ENCODE measurements around the gene MUCL3.
"Not testable (repeated sequence)": the region's sequence is repeated elsewhere in the genome, so short reads cannot be mapped to it uniquely, and the experiment has no call there.

Gene MUCL3, protein sequence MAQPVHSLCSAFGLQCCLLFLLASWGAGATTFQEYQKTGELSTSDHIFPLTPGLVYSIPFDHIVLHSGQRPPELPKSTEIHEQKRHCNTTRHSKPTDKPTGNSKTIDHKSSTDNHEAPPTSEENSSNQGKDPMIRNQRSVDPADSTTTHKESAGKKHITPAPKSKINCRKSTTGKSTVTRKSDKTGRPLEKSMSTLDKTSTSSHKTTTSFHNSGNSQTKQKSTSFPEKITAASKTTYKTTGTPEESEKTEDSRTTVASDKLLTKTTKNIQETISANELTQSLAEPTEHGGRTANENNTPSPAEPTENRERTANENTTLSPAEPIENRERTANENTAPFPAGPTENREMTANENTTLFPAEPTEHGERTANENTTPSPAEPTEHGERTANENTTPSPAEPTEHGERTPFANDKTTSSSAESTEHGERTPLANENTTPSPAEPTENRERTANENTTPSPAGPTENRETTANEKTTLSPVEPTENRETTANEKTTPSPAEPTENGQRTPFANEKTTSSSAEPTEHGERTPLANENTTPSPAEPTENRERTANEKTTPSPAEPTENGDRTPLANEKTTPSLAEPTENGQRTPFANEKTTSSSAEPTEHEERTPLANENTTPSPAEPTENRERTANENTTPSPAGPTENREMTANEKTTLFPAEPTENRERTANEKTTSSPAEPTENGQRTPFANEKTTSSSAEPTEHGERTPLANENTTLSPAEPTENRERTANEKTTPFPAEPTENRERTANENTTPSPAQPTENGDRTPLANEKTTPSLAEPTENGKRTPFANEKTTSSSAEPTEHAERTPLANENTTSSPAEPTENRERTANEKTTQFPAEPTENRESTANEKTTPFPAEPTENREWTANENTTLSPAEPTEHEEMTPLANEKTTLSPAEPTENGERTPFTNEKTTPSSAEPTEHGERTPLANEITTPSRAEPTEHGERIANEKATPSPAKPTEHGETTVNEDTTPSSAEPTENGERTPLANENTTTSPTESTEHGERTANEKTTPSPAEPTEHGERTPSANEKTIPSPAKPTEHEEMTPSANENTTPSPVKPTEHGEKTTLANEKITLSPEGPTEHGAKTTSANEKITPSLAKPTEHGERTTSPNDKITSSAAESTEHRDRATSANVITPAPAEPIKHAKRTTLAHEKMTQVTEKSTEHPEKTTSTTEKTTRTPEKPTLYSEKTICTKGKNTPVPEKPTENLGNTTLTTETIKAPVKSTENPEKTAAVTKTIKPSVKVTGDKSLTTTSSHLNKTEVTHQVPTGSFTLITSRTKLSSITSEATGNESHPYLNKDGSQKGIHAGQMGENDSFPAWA (N-terminal part only)

DNA sequence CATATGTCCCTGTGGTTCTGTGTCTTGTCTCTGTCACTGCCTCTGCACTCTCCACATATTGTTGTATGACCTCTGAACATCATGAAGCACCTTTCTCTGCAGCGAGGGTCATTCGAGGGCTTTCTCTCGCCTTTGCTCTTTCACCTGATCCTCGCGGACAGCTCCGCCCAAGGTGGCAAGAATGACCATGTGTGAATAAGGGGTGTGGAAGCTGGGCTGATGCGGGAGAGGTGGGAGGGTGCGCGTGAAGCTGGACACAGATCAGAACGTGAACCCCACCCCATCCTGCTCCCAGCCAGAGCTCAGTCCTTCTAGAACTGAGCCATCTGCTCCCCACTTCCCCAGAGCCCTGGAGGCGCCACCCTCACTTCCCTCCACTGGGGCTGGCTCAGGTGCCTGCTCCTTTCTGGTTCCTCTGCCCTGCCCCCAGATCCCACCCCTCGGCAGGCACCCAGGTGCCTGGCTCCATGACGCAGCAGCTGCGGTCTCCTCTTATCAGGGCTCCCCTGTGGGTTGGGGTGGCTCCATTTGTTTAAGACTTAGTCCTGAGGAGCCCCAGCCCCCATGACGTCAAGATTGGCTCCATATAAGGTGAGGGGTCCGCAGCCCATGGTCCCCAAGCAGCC is at the start of gene MUCL3:
MUCL3 (plus strand) TSS at position 613 of the 626 bp plus-strand sequence. CDS start 27 bp downstream, outside the sequence.
- no peak for DNase-seq

DNA sequence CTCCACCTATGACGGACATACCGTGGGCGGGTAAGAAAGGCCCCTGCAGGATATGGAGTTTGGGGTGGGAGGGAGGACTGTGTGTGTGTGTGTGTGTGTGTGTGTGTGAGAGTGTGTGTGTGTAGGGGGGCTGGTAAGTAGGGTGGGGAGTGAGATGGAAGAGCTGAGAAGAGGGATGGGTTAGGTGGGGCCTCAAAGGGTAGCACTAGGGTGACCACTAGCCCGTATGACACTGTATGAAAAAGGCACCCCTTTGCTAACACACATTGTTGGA is 49.4 kb upstream of the MUCL3 start:
- DNase-seq: no peak

DNA sequence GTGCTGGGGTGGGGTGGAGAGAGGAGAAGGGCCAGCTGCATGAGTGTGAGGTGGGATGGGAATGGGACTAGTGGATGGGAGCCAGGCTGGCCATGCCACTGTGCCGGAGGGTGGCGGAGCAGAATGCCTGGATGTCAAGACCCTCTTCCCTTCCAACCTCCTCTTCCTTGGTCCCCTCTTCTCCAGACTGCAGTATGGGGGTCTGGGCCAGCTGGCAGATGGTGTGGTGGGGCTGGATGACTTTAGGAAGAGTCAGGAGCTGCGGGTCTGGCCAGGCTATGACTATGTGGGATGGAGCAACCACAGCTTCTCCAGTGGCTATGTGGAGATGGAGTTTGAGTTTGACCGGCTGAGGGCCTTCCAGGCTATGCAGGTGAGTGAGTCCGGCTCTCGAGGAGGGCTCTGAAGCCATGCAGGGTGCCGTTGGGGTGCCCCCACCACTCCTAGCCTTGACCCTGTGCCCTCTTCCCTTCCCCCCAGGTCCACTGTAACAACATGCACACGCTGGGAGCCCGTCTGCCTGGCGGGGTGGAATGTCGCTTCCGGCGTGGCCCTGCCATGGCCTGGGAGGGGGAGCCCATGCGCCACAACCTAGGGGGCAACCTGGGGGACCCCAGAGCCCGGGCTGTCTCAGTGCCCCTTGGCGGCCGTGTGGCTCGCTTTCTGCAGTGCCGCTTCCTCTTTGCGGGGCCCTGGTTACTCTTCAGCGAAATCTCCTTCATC is 48.8 kb upstream of the MUCL3 start:
- no peak for DNase-seq

DNA sequence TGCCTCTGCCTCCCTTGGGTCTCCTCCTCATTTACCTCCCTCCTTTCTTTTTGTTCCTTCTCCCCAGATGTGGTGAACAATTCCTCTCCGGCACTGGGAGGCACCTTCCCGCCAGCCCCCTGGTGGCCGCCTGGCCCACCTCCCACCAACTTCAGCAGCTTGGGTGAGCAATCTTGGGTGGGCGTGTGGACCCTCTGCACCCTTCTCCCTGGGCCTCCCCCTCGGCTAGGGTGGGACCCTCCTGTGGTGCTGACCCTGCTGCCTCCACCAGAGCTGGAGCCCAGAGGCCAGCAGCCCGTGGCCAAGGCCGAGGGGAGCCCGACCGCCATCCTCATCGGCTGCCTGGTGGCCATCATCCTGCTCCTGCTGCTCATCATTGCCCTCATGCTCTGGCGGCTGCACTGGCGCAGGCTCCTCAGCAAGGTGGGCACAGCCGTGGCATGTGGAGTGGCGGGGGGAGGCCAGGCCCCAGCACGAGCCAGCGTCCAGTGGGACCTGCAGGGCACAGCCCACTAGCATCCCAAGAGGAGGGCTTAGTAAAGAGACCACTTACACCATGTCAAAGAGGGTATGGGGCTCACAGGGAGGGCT is 47.7 kb upstream of the MUCL3 start:
- DNase-seq: no peak

DNA sequence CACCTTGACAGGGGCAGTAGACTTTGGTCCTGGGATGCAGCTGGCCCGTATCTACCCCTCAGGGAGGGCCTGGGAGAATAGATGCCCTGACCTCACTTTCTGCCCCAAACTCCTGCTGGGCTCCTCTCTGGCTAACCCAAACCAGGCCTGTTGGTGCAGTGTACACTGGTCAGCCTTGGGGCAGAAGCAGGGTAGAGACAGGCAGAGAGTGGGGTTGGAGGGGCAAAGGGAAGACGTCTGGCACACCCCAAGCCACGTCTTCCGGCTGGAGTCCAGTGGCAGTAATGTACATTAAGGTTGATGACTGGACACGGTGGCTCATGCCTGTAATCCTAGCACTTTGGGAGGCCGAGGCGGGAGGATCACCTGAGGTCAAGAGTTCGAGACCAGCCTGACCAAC is 47.1 kb upstream of the MUCL3 start:
- DNase-seq: no peak

DNA sequence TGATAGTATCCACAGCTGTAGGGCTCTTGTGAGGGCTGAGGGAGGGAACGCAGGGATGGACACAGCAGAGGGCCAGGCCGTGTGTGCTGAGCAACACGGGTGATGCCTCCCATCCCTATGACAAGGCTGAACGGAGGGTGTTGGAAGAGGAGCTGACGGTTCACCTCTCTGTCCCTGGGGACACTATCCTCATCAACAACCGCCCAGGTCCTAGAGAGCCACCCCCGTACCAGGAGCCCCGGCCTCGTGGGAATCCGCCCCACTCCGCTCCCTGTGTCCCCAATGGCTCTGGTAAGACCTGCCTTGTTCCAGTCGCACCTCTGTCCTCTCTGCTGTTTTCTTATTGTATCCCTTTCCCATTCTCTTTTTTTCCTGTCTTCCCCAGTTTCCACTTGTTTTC is 46.4 kb upstream of the MUCL3 start:
- no peak for DNase-seq

DNA sequence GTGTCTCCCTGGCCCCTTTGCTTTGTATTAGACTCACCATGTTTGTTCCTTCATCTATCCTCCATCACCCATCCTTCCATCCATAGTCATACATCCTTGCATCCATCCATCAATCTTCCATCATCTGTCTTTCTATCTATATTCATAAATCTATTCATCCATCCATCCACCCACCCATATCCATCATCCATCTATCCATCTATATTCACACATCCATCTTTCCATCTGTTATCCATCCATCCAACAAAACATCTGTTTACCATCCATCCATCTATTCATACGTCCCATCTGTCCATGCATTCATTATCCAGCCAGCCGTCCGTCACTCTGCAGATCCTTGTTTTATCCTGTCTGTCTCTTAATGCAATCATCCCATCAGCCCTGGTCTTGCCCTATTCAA is 45.8 kb upstream of the MUCL3 start:
- no peak for DNase-seq

DNA sequence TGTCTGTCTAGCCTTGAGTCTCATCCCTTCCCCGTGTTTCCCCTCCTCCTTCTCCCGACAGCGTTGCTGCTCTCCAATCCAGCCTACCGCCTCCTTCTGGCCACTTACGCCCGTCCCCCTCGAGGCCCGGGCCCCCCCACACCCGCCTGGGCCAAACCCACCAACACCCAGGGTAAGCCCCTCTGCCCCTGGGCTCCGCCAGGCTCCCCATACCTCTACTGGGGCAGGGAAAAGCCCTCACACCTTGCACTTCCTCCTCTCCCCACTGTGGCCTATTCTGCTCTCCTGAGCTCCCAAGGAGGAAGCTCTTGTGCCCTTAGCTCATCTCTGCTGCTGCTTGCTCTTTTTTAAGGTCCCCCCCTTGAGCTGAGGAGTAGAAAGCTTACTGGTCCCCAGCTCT is 45.4 kb upstream of the MUCL3 start:
- DNase-seq: no peak

DNA sequence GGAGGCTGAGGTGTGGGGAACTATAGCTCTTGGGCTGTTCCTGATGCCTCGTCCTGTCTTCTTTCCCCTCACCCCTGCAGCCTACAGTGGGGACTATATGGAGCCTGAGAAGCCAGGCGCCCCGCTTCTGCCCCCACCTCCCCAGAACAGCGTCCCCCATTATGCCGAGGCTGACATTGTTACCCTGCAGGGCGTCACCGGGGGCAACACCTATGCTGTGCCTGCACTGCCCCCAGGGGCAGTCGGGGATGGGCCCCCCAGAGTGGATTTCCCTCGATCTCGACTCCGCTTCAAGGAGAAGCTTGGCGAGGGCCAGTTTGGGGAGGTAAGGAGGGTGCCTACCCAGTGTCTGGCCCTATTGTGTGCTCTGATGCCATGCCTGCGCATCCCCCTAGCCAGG is 44.2 kb upstream of the MUCL3 start:
- no peak for DNase-seq

DNA sequence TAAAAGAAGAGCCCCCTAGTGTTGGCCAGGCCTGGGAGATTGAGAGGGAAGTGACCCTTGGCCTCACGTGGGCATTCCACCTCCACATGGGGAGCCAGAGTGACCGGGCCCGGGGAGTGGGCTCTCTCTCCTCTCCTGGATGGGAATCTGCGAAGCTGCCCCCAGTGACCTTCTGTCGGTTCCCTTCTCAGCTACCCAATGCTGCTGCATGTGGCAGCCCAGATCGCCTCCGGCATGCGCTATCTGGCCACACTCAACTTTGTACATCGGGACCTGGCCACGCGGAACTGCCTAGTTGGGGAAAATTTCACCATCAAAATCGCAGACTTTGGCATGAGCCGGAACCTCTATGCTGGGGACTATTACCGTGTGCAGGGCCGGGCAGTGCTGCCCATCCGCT is 42.9 kb upstream of the MUCL3 start:
- no peak for DNase-seq

DNA sequence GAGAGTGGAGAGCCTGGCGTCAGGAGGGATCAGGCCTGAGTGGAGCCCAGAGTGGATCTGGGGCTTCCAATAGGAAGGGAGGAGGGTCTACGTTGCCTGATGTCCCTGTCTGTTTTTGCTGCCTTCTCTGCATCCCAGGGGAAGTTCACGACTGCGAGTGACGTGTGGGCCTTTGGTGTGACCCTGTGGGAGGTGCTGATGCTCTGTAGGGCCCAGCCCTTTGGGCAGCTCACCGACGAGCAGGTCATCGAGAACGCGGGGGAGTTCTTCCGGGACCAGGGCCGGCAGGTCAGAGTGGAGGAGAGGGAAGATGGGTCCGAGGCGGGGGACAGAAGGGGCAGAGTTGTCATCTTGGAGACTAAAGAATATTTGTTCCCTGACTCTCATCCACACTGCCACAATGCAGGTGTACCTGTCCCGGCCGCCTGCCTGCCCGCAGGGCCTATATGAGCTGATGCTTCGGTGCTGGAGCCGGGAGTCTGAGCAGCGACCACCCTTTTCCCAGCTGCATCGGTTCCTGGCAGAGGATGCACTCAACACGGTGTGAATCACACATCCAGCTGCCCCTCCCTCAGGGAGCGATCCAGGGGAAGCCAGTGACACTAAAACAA is 41.9 kb upstream of the MUCL3 start:
- DNase-seq: no peak

DNA sequence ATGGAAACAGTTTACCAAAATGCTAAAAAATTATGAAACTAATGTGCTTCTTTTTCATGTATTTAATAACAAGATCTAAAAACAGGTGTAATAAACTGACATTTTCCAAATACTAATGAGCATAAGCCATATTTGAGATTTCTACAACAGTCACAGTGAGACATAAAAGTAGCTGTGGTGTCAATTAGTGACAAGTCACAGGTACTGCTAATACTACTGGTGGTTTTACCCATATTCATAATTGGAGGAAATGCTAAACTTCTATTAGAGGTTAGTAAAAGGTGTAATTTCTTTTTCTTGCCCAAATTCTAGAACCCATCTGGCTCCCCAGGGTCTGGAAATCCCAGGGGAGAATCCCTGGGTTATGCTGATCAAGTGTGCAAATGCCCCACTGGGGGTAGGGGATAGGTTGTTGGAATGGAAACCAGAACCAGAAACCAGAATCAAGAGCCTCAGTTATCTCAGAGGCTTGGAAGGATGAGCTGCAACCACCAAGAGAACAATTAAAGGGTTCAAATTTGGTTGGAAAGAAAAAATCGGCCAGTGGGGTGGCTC is 39.8 kb upstream of the MUCL3 start:
- no peak for DNase-seq

DNA sequence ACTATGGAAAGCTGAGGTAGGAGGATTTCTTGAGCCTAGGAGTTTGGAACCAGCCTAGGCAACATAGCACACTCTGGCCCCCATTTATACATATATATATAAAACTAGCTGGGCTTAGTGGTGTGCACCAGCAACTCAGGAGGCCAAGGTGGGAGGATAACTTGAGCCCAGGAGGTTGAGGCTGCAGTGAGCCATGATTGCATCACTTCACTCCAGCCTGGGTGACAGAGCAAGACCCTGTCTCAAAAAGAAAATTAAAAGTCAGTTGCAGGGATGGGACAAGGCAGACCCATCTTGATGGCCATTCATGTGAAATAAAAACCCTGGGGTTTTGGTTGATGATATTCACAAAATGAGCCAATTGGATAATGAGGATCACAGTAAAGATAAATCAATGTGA is 39.3 kb upstream of the MUCL3 start:
- no peak for DNase-seq

DNA sequence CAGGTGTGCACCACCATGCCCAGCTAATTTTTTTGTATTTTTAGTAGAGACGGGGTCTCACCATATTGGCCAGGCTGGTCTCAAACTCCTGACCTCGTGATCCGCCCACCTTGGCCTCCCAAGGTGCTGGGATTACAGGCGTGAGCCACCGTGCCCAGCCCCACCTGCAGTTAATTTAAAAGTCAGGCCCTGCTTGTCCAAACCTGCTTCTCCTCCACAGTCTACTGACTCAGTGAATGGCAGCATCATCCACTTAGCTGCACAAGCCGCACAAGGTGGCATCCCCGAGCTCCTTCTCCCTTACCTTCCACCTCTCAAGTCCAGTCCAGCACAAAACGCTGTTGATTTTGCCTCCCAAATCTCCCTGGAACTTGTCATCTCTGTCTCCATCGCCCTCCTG is 38.6 kb upstream of the MUCL3 start:
- DNase-seq: not testable (repeated sequence)

DNA sequence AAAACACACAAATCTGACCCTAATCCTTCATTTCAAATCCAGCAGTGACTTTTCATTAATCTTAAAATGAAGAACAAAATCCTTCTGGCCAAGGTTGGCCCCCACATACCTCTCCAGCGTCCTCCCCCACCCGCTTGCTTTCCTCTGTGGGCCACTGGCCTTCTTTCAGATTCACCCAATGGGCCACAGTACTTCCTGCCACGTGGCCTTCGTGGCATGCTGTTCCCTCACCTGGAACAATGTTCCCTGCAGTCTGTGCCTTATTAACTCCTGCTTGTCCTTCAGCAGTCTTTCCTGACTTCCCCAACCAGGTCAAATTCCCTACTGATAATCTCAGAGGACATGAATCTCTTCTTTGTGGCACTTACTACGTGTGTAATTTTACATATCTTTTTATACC is 38.1 kb upstream of the MUCL3 start:
- DNase-seq: no peak

DNA sequence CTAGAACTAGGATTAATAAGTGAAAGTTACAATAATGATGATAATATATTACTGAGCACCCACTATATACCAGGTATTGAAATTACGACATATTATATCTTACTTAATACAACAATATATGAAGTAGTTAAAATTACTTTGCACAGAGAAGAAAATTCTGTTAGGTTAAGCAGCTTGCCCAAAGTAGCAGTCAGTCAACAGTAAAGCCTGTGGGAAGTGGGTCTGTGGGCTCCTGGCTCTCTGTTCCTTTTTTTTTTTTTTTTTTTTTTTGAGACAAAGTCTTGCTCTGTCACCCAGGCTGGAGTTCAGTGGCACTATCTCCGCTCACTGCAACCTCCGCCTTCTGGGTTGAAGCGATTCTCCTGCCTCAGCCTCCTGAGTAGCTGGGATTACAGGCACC is 37.5 kb upstream of the MUCL3 start:
- DNase-seq: no peak

DNA sequence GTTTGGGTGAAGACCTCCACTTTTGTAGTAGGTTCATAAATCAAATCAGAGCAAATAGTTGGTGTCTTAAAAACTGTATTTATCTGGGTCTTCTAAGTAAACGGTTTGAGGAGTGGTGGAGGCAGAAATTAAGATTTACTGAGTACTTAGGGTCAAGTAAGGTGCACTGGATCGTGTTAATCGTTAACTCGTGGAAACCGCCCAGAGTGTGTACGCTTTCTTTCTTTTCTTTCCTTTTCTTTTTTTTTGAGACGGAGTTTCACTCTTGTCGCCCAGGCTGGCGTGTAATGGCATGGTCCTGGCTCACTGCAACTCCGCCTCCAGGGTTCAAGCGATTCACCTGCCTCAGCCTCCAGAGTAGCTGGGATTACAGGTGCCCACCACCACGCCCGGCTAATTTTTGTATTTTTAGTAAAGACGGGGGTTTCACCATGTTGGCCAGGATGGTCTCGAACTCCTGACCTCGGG is 33.4 kb upstream of the MUCL3 start:
- DNase-seq: not testable (repeated sequence)

DNA sequence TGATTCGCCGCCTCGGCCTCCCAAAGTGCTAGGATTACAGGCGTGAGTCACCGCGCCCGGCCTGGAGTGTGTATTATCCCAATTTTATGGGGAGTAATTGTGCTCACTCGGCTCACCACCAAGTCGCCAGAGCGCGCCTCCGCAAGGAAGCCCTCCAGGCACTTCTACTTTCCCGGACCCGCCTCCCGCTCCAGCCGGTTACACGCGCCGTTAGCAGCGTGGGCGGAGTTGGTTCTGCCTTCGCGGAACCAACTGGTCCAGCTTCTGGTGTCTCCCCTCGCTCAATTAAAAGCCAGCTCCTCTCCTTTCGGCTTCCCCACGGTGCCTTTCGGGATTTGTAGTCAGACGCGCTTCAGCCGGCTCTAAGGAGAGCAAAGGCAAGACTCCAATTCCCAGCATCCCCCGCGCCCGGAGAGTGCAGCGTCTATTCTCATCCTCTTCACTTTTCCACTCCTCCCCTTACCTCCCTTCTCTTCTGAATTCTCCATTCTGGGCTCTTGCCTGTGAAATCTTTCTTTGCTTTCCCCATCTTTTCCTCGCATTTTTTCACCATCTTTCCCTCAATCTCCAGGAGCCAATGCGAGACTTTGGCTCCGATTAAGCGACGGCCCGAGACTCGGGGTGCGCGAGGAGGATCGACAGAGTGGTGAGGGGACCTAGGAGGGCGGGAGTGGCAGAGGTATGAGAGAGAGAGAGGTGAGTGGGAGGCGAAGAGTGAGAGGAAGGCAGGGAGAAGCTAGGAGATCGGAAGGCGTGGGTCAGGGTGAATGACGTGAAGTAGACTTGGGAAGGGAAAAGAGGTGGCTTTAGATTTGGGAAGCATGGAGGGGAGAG is 32.8 kb upstream of the MUCL3 start, which contains the start of gene GTF2H4:
GTF2H4 (plus strand) TSS at position 450 of the 834 bp plus-strand sequence.
- DNase-seq: peak; percentile 94

DNA sequence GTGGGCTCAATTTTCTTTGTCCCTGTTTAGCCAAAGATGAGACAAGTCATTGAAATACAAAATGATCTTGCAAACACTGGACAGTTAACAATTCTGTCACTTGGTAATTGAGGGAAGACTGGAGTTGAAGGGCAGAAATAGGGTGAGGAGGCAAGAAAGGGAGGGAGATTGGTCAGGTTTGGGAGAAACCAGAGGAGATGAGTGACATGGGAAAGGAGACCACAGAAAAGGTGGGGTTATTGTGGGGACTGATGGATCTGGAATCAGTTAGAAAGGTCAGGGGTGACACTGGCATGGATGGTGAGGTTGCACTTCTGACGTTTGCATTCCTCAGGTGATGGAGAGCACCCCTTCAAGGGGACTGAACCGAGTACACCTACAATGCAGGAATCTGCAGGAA is 32.1 kb upstream of the MUCL3 start:
- DNase-seq: no peak

DNA sequence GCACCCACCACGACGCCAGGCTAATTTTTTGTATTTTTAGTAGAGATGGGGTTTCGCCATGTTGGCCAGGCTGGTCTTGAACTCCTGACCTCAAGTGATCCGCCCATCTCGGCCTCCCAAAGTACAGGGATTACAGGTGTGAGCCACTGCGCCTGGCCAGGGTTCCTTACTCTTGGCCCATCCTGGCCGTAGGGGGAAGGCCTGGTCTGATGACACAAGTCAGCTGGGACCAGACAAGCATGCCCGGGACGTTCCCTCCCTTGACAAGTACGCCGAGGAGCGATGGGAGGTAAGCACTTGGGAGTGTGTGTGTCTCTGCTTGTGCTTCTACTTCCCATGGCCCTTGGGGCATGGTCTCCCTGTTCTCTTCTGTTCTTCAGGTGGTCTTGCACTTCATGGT is 30.3 kb upstream of the MUCL3 start:
- DNase-seq: not testable (repeated sequence)
